NCI-H1092 (cell line): ENCODE results near the gene RIMS4.
"Not testable (repeated sequence)": the region's sequence is repeated elsewhere in the genome, so short reads cannot be mapped to it uniquely, and the experiment has no call there.

ENCODE experiments used
- DNase-seq: peaks from one replicate; lab custom pipeline; 2025; lab: John Stamatoyannopoulos, UW

Gene RIMS4

DNA sequence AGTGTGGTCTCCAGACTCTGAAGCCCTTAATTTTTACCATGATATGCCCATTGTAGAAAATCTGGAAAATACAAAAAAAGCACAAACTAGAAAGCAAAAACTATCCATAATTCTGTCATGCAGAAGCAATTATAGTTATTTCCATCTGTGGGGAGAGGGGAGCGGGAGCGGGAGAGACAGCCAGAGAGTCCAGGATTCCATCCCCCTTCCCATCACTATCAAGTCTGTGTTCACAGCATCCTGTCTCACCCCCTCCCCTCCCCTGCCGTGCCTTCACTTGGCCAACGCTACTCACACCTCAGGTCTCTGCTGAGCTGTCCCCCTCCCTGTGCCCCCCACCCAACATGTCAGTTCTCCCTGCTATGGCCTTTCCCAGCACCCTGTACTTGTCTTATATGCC is 14.5 kb downstream of the RIMS4 start:
- DNase-seq = no peak

DNA sequence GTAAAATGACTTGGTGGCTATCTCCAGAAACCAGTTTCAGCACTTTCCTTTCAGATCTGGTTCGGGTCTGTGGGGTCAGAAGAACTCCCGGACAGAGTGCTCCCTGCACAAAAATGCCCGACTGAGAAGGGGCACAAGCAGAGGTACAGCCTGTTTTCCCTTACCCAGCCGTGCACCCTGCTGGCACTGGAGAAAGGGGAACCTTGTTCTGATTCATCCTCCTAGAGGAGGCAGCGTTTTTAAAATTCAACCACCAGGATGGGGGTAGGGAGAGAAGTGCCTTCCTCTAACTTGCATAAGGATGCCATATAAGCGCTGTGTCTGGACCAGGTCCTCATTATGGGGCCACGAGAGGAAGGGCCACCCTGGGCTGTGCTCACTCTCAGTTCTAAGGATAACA is 17.6 kb downstream of the RIMS4 start:
- DNase-seq = no peak

DNA sequence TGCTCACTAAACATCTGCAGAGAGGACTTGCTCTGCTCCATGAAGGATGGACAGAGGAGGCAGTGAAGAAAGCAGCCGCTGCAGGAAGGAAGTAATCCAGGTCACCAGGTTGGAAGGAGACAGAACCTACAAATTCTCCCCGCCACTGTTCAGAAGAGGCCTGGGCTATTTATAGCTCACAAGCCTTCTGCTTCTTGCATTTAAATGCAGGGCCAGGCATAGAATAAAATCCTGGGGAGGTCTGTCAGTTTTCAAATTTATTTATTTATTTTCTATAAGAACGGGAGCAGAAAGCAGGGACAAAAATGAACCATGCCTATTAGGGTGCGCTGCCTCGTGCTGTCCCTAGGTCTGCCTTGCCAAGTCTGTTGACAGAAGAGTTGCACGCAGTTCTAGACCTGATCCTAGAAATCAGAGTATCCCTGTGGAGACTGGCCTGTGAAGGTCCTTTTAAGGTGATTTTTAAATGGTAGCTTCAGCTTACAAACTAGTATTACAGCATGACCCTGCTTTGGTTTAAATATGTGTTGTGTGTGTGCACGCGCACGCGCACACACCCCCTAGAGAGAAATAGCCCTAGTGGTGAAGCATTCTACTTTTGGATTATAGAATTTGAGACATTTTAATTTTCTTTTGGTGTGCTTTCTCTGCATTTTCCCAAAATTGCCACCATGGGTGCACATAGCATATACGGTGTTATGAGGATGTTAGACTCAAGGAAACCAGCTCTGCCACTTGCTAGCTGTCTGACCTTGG is 19.5 kb downstream of the RIMS4 start:
- DNase-seq = no peak

DNA sequence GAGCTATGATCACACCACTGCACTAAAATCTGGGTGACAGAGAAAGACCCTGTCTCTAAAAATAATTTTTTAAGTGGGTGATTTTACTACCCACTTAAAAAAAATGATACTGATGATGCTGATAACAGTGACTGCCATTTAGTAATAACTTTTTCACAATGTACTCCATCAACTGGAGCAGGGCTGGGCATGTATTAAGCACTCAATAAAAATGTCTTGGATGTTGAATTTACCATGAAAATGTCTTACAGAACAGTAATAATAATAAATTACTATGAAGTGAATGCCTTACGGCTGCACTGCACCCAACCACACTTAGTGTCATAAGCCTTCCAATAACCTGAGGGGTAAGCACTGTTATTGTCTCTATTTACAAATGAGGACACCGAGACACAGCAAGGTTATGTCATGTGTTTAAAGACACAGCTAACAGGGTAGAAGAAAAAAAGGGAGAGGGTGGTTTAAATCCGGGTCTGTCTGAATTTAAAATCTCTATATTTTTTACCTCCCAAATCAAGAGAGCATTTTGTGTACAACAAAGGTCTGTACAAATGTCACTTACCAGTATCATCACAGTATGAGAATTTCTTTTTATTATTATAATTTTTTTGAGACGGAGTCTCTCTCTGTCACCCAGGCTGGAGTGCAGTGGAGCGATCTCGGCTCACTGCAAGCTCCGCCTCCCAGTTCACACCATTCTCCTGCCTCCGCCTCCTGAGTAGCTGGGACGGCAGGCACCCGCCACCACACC is 21.5 kb downstream of the RIMS4 start:
- DNase-seq = no peak

DNA sequence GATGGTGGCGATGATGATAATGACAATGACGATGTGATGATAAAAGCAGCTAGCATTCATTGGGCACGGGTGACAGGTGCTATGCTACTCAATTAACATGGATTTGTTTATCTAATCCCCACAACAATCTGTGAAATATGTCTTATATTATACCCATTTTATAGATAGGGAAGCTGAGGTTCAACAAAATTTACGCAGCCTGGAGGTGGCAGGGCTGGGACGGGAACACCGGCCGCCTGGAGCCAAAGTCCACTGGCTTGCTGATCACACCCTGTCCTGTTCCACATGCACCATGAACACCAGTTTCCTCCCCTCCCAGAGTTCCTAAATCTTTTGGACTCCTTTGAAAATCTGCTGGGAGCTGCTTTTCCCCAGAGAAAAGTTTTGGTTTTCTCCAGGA is 23.0 kb downstream of the RIMS4 start:
- DNase-seq = no peak

DNA sequence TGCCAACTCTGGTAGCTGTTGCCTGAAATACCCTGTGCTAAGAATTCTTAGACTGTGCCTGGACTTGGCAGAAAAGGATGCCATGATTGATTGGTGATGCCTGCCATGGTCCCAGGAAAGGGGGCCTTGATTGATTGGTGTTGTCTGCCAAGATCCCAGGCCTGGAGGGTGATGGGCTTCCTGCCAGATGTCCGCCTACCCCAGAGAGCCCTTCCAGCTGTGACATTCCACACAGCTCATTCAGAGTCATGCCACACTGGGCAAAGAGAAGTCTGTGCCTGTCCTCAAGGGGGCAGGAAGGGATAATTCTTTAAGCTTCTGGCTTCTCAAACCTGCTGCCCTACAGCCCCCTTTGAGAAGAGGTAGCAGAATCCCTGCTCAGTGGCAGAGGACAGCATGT is 24.6 kb downstream of the RIMS4 start:
- no peak for DNase-seq

DNA sequence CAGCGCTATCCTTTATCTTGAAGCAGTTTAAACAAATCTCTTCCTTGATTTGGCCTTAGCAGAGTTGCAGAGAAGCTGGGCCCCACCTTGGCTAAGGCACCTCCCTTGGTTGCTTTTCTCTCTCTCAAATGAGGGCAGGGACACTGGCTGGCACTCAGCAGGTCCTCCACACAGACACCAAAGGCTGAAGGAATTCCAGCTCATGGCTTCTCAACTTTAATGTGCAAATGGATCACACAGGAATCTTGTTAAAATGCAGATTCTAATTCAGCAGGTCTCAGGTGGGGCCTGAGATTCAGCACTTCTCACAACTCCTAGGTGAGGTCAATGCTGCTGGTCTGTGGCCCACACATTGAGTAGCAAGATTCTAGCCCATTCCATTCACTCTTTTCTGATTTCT is 25.7 kb downstream of the RIMS4 start:
- no peak for DNase-seq

DNA sequence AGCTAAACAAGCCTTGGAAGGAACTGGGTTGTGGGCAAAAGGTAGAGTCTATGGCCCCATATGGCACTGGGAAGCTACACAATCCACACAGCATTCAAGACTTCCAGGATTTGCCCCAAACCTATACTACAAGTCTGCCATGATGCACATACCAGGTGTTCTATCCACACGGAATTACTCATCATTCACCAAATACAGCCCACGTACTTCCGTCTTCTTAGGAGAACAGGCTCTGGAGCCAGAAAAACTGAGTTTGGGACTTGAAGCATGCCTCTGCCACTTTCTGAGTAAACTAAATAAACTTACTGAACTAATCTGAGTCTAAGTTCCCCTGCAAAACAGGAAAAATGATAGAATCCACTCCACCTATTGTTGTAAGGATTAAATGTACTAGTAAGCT is 28.6 kb downstream of the RIMS4 start:
- no peak for DNase-seq

DNA sequence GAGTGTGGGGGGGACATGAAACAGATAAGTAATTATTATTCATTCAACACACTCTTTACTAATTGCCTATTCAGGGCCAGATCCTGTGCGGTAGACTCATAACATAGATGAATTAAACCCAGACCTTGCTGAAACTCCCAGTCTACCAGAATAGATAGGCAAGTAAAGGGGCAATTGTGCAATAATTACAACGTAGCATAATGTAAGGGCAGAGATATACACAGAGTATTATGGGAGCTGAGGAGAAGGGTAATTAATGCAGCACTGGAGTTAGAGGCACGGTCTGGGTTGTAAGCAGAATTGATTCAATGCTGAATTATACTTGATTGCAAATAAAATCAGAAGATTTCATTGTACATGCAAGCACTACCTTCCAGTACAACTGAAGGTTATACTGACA is 29.2 kb downstream of the RIMS4 start:
- DNase-seq = no peak

DNA sequence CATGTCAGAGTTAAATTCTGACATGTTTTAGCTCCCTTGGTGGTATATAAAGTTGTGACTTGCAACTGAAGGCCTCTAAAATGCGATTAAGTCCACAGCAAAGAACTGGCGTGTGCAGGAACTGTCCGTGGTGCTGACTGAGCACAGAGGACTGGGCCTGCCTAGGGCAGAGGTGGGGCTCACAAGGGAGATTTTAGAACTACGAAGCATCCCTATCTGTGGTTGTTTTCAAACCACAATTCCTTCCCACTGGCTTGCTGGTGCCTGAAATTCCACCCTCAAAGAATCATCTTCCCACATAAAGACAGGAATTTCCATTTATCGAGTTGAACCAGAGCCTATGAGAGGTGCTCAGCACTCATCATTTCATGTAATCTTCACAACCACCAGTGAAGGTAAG is 30.1 kb downstream of the RIMS4 start:
- no peak for DNase-seq

DNA sequence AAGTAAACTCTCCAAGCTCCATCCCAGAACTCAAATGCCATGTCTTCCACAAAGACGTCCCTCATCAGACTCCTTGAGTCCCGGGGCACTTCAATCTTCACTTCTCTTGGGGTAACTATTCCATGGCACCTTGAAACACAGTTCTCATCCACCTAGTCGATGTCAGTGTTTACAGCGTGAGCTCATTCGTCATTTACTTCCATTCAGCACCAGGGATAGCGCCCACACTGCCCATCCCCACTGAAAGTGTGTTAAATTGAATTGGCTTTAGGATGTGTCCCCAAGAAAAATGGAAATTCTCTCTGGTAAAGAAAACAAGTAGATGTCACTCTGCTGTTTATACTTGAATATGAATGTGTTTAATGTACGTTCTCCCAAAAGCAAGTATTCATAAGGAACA is 33.4 kb downstream of the RIMS4 start:
- DNase-seq = no peak

DNA sequence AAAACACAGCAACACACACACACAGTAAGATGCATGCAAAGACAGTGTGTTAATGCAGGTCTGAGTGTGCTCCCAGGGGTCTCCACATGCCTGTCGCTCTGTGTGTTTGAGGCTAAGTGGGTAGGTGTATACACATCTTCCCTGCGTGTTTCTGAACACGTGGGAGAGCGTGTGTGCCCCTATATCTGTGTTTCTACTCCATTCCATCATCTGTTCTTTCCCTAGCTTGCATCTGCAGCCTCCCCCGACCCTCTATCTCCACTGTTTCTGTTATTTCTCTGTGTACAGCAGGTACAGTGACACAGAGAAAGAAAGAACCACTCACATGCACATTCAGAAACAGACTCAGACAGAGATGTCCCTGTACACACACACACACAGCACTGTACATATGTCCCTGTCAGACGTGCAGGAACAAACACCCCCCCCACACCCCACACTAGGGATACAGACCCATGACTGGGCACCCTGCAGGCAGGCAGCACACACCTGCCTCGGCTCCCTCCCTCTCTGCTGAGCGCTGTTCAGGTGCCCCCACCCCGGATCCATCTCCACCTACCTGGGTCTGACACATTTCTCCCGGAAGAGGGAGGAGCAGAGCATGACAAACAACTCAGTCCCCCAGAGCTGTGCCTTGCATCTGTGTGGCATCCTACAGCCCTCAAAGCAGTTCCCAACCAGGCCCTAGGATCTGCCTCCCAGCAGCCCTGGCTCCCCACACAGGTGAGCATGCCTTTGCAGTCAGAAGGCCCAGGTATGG is 37.1 kb downstream of the RIMS4 start:
- no peak for DNase-seq

DNA sequence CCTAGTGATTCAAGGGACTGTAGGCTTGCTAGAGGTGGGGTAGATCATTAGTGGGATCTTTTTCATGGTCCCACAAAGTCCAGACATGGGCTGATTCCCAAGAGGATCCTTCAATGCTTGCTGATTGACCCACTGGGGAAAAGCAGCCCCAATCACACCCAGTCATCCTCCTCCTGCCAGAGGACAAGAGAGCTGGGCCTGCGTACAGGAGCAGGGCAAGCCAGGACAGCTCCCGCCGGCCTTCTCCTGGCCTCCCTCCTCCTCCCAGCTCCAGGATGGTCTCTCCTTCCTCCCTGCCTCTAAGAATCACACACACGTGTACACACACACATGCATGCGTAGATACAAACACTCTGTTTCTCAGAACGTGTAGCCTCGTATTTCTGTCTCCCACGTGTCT is 37.7 kb downstream of the RIMS4 start:
- no peak for DNase-seq

DNA sequence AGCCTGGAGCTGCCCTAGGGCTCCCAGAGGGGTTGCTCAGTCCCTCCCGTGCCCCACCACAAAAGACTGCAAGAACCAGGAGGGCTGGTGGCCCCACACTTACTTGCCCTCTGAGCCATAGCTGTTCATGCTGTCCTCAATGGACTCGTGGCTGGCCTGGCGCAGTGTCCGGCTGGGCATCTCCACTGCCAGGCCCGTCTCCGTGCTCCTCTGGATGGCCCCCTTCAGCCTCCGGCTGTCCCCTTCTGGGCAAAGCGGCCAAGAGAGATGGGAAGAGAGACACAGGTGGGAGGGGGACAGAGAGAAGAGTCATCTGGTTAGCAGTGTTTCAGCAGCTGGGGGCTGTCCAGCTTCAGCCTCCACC is 39.2 kb downstream of the RIMS4 start:
- no peak for DNase-seq

DNA sequence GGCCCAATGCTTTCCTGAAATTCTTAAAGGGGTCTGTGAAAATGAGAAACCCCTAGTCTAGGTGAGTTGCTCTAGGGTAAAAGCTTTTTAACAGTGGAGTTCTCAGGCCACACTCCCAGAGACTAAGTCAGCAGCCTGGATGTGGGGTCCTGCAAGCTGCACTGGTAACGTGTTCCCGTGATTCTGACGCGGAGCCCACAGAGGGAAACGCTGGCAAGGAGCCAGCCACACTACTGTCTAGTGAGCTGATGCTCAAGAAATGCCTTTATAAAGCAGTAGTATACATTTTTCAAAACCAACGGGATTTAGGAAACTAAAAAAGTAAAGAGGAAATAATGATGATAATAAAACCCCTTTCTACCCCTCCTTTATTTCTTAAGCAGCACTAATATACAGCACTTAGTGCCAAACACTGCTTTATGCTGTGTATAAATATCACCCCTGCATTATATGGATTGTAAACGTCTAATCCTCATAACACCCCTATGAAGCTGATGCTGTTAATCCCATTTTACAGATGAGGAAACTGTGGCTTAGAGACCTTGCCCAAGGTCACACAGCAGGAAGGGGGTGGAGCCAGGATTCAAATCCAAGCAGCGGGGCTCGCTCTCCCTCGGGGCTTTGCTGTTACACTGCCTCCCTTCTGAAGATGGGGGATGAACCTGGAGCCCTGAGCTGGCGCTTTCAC is 39.7 kb downstream of the RIMS4 start:
- no peak for DNase-seq

DNA sequence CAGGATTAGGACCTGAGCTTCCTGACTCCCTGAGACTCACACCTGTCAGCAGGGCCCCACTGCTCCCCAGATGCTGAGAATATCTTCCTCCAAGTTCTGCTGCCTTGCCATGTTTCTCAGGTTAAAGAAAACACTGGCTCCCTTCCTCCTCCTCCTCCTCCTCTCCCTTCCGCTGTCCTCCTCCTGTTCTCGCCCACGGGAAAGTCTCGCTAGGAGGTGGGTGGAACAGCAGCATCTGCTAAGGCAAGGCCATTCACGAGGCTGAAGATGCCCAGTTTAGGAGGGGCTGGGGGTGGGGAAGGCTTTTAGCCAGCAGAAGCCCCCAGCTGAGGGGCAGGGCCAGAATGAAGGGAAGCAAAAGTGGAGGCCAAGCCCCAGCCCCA is 40.9 kb downstream of the RIMS4 start:
- DNase-seq = no peak

DNA sequence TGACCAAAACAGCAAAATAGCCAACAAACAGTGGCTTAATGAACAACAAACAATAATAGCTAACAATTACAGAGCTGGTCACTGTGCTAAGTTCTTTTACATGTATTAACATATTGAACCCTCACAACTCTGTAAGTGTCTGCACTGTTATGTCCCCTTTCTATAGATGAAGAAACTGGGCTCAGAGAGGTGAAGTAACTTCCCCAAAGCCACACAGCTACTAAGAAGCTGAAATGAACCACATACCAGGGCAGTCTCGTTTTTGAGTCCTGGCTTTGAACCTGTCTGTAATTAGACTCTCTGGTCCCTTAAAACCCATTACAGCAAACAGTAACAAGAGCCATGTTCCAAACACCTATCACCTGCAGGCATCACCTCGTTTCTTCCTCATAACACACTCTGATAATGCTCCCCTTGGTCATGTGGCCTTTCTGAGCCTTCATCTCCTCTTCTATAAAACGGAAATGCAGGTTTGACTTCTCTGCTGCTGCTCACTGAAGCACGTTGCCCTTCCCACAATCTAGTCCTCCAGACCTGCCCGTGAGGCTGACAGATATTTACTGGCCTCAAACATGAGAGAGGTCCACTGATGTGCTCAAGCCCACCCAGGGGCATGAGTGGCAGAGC is 41.4 kb downstream of the RIMS4 start:
- no peak for DNase-seq

DNA sequence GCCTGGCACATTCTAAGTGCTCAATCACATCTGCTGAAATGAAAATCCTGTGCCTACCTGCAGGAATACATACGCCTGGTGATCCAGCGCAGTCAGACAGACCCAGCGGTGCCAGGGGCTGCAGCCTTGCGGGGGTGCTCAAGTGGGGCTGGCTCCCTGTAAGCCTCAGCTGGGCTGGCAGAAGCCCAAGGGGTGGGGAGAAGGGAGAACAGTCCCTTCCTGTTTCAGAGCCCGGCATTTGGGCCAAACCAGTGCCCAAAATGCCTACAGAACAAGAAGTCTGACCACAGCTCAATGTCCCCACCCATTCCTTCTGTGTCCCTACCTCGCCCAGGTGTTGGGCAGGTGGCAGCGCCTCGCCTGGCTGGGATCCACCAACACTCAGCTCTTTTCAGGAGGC is 42.1 kb downstream of the RIMS4 start:
- peak; percentile 6 for DNase-seq

DNA sequence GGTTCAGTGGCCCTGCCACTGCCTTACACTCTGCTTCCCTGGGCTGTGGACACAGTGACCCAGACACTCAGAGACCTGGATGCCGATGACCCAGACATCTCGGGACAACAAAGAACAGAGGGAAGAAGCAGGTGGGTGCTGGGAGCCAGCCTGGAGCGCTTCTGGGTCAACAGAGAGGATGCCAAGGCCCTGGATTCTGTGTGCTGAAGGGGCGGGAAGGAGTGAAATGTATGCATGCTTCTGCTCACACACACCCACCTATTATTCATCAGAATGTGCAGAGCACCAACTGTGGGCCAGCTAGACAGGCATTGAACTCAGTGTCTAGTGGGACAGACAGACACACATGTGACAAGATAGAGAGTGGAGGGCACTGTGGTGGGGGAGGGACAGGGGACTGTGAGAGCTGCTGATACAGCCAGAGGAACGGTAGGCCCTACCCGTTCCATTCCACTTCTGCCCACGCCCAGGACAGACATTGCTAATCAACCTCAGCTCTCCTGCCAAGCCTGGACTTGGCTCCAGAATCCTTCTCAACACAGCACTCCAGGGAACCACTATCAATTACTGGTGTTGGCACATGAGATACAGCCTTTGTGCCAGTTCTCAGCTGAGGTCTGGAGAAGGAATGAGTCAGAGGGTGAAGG is 44.5 kb downstream of the RIMS4 start:
- no peak for DNase-seq

DNA sequence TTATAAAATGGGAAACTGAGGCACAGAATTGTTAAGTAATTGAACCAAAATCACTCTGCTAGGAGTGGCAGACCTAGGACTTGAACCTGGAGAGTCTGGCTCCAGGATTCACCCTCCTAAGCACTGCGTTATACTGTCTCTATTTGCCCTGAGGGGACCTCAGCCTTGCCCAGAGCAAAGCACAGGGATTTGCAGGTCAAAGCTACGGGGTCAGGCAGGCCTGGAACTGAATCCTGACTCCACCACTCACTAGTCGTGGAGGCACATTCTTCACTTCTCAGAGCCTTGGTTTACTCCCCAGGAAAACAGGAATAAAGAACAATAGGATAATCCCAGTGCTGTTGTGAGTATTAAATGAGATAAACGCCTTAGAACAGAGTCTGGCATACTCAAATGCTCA is 45.3 kb downstream of the RIMS4 start:
- DNase-seq = no peak

DNA sequence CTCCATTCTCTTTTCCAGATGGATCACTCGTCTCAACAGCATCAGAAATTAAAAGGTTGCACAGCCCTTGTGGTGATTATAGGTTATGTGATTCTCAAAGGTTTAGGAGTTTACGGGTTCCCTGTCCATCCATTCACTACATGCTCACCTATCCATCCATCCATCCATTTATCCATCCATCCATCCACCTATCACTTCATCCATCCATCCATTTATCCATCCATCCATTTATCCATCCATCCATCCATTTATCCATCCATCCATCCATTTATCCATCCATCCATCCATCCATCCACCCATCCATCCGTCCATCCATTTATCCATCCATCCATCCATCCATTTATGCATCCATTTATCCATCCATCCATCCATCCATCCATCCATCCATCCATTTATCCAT is 46.5 kb downstream of the RIMS4 start:
- DNase-seq = not testable (repeated sequence)
